Measurements from ENCODE around the gene ROBO2. TPM values are rescaled to one million over a fixed set of nuclear protein-coding genes. Genes with fewer than 3 reads are reported as not detected.

The ROBO2 gene
- total RNA-seq, 1 experiment from 2014 or later = 0.16 TPM

DNA sequence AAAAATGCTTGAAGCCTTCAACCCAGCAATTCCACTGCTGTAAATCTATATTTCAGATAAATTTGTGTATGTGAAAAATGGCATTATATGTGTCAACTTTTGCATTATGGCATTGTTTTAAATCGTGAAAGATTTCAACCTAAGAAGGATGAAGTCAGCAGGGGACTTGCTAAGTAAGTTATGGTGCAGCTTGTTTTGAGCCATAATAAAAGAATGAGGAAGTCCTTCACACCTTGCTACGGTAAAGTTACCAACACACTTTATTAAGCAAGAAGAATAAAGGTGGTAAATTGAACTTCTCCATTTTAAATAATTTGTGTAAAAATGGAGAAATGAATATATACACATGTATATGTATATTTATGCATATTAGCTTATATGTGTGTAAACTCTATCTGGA is 371.4 kb downstream of the ROBO2 start:
- Histone ChIP-seq H3K27me3 (replicated peaks; ENCODE audit: control insufficient read depth, insufficient read depth, low read length) (no peaks in the 10 kb centered on the region), H3K4me1 (no peaks in the 10 kb centered on the region), H3K36me3 (ENCODE audit: control insufficient read depth, insufficient read depth, low read length) (no peaks in the 10 kb centered on the region), H3K4me3 (ENCODE audit: low read depth, low read length) (no peak overlapping the region), H3K9me3 (no peaks in the 10 kb centered on the region)
- no peak for DNase-seq
- Mint-ChIP-seq H3K4me3 (ENCODE audit: unreplicated experiment) (no peak overlapping the region), H3K27ac (ENCODE audit: unreplicated experiment) (no peak overlapping the region), H3K9me3 (ENCODE audit: unreplicated experiment) (peaks cover 9% of the 10 kb centered on the region), H3K27me3 (ENCODE audit: insufficient read depth, unreplicated experiment) (peaks cover 5% of the 10 kb centered on the region), H3K4me1 (ENCODE audit: low read depth, unreplicated experiment) (no peaks in the 10 kb centered on the region), H3K36me3 (ENCODE audit: insufficient read depth, unreplicated experiment) (no peaks in the 10 kb centered on the region)
- ChIA-PET POLR2A (no interaction called here), CTCF (no interaction called here)
- TF ChIP-seq, protein P1, sequence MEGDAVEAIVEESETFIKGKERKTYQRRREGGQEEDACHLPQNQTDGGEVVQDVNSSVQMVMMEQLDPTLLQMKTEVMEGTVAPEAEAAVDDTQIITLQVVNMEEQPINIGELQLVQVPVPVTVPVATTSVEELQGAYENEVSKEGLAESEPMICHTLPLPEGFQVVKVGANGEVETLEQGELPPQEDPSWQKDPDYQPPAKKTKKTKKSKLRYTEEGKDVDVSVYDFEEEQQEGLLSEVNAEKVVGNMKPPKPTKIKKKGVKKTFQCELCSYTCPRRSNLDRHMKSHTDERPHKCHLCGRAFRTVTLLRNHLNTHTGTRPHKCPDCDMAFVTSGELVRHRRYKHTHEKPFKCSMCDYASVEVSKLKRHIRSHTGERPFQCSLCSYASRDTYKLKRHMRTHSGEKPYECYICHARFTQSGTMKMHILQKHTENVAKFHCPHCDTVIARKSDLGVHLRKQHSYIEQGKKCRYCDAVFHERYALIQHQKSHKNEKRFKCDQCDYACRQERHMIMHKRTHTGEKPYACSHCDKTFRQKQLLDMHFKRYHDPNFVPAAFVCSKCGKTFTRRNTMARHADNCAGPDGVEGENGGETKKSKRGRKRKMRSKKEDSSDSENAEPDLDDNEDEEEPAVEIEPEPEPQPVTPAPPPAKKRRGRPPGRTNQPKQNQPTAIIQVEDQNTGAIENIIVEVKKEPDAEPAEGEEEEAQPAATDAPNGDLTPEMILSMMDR (IDR thresholded peaks at IDR 0.05; ENCODE audit: insufficient read depth in 1 of 2, low read depth in 1 of 2, low read length in 1 of 2, severe bottlenecking in 1 of 2, unreplicated experiment in 1 of 2) = no peak
- no TSS peak for BruUV-seq (replicated peaks)
- intact Hi-C loops (cut with micrococcal nuclease; ENCODE audit: unreplicated experiment) = no loop called here

DNA sequence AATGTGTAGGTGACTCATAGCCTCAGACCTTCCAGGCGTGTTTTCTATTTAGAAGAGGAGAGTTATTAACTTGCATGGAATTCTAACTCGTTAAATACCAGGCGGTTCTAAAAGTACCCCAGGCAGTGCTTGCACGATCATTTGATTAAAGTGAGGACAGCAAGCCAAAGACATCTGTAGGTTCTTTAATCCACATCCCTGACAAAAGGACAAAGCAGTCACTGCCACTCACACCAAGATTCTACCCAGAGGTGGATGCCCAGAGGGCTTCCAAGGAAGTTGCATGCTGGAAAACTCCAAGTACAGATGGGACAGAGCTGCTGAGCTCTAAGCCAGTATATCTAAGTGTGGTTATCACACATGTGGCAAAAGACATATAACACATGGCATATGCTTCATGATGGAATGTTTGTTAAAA is 372.1 kb downstream of the ROBO2 start:
- Mint-ChIP-seq H3K4me1 (ENCODE audit: low read depth, unreplicated experiment) (no peaks in the 10 kb centered on the region), H3K27ac (ENCODE audit: unreplicated experiment) (no peak overlapping the region), H3K27me3 (ENCODE audit: insufficient read depth, unreplicated experiment) (peaks cover 5% of the 10 kb centered on the region), H3K4me3 (ENCODE audit: unreplicated experiment) (no peak overlapping the region), H3K9me3 (ENCODE audit: unreplicated experiment) (peaks cover 9% of the 10 kb centered on the region), H3K36me3 (ENCODE audit: insufficient read depth, unreplicated experiment) (no peaks in the 10 kb centered on the region)
- H3K4me1 ChIP-seq = no peaks in the 10 kb centered on the region
- no peak for DNase-seq
- H3K36me3 ChIP-seq (ENCODE audit: control insufficient read depth, insufficient read depth, low read length) = no peaks in the 10 kb centered on the region
- ChIA-PET CTCF (no interaction called here), POLR2A (no interaction called here)
- no peaks in the 10 kb centered on the region for H3K9me3 ChIP-seq
- intact Hi-C loops (cut with micrococcal nuclease; ENCODE audit: unreplicated experiment) = no loop called here
- TF ChIP-seq, protein P1 (IDR thresholded peaks at IDR 0.05; ENCODE audit: insufficient read depth in 1 of 2, low read depth in 1 of 2, low read length in 1 of 2, severe bottlenecking in 1 of 2, unreplicated experiment in 1 of 2) = no peak
- no TSS peak for BruUV-seq (replicated peaks)
- no peak overlapping the region for H3K4me3 ChIP-seq (ENCODE audit: low read depth, low read length)
- no peaks in the 10 kb centered on the region for H3K27me3 ChIP-seq (replicated peaks; ENCODE audit: control insufficient read depth, insufficient read depth, low read length)

DNA sequence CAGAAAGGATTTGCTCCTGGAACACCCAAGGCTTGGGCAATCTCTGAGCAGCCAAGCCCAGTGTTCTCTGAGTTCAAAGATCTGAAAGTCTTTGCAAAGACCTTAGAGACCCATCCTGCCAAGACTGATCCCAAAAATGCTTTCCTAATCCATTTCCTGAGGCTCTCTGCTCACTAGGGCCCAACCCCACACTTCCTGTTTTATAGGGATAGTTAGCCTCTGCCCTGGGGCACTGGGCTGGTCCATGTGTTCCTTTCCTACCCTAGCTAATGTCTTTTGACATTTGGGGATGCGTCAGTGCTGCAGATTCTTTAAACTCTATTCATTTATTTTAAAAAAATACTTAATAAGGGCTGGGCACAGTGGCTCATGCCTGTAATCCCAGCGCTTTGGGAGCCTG is 372.7 kb downstream of the ROBO2 start:
- peaks cover 5% of the 10 kb centered on the region for H3K27me3 Mint-ChIP-seq (ENCODE audit: insufficient read depth, unreplicated experiment)
- no peak overlapping the region for H3K4me3 Mint-ChIP-seq (ENCODE audit: unreplicated experiment)
- intact Hi-C loops (cut with micrococcal nuclease; ENCODE audit: unreplicated experiment) = no loop called here
- BruUV-seq (replicated peaks) = no TSS peak
- no peak for DNase-seq
- H3K27me3 ChIP-seq (replicated peaks; ENCODE audit: control insufficient read depth, insufficient read depth, low read length) = no peaks in the 10 kb centered on the region
- H3K4me3 ChIP-seq (ENCODE audit: low read depth, low read length) = no peak overlapping the region
- TF ChIP-seq, protein P1 (IDR thresholded peaks at IDR 0.05; ENCODE audit: insufficient read depth in 1 of 2, low read depth in 1 of 2, low read length in 1 of 2, severe bottlenecking in 1 of 2, unreplicated experiment in 1 of 2) = no peak
- POLR2A ChIA-PET = no interaction called here
- H3K36me3 Mint-ChIP-seq (ENCODE audit: insufficient read depth, unreplicated experiment) = no peaks in the 10 kb centered on the region
- no peaks in the 10 kb centered on the region for H3K4me1 ChIP-seq
- CTCF ChIA-PET = no interaction called here
- no peaks in the 10 kb centered on the region for H3K9me3 ChIP-seq
- H3K4me1 Mint-ChIP-seq (ENCODE audit: low read depth, unreplicated experiment) = no peaks in the 10 kb centered on the region
- H3K27ac Mint-ChIP-seq (ENCODE audit: unreplicated experiment) = no peak overlapping the region
- H3K9me3 Mint-ChIP-seq (ENCODE audit: unreplicated experiment) = peaks cover 9% of the 10 kb centered on the region
- no peaks in the 10 kb centered on the region for H3K36me3 ChIP-seq (ENCODE audit: control insufficient read depth, insufficient read depth, low read length)

All from Caco-2 (cell line).